Liver (tissue), 3 donors: Measurements from ENCODE around the gene DIAPH2.

ENCODE experiments used
- CTCF ChIP-seq: fragments of 150-350 bp; IDR thresholded peaks from 2 replicates; pipeline ENCODE4 v1.5.1; 2017; ENCODE audit warnings: improper control_type of control experiment, low read depth, low read length; ENCODE audit not compliant: missing input control
- EGR1 ChIP-seq, 2 donors: IDR thresholded peaks; 2 replicates each; pipeline ENCODE4 v1.6.1; 2016 to 2018; ENCODE audit warnings: antibody characterized with exemption in 2 of 2, low read depth in 2 of 2
- GABPA ChIP-seq, 2 donors: IDR thresholded peaks in 1 of 2; conservative IDR thresholded peaks in 1 of 2; 2 replicates each; pipeline ENCODE4 v1.6.1; 2016; ENCODE audit warnings: antibody characterized with exemption in 2 of 2, mild to moderate bottlenecking in 1 of 2, moderate library complexity in 1 of 2
- MAX ChIP-seq: IDR thresholded peaks from 2 replicates; pipeline ENCODE4 v1.6.1; 2016; ENCODE audit warnings: antibody characterized with exemption
- SP1 ChIP-seq: IDR thresholded peaks from 2 replicates; pipeline ENCODE4 v1.6.1; 2018; ENCODE audit warnings: antibody characterized with exemption, mild to moderate bottlenecking
- TAF1 ChIP-seq: conservative IDR thresholded peaks from 2 replicates; pipeline ENCODE4 v1.6.1; 2016; ENCODE audit warnings: antibody characterized with exemption, mild to moderate bottlenecking
- ZBTB33 ChIP-seq: IDR thresholded peaks from 2 replicates; pipeline ENCODE4 v1.6.1; 2016; ENCODE audit warnings: antibody characterized with exemption
- donor health status: healthy.
- donor health status: healthy.

- TF ChIP-seq CTCF = no peak
- TF ChIP-seq GABPA (IDR thresholded peaks at IDR 0.05 in 1 of 2, conservative IDR thresholded peaks at IDR 0.05 in 1 of 2) = no peak
- TF ChIP-seq ZBTB33 = no peak
- no peak for TF ChIP-seq EGR1 (IDR thresholded peaks at IDR 0.05; ENCODE audit: low read depth in 2 of 2)
- no peak for TF ChIP-seq TAF1
- TF ChIP-seq MAX = no peak
- TF ChIP-seq SP1 = no peak
These were observed 674.3 kb downstream of the DIAPH2 start for GRCh38 chrX:97358941-97359340.
